Fibroblast of lung (primary cell): ENCODE data around the gene JARID2. TPM values are rescaled to one million over a fixed set of nuclear protein-coding genes. Genes with fewer than 3 reads are reported as not detected.

ENCODE experiments used
- DNase-seq, 2 donors: peaks; one replicate each; pipeline versions ENCODE4 v3.0.0 to v3.0.0-alpha.2; 2010; ENCODE audit warnings: low read depth in 2 of 2
- H2AFZ ChIP-seq: 2 replicates; pipeline ENCODE4 v1.5.1; 2012; ENCODE audit warnings: low read length, control low read depth, inconsistent platforms
- H3K27ac ChIP-seq: 2 replicates; pipeline ENCODE4 v1.5.1; 2011; ENCODE audit warnings: low read length, control low read depth; ENCODE audit not compliant: insufficient read depth
- H3K27me3 ChIP-seq: 2 replicates; pipeline ENCODE4 v1.5.1; 2011; ENCODE audit warnings: mild to moderate bottlenecking, low read length; ENCODE audit not compliant: control insufficient read depth, insufficient read depth
- H3K36me3 ChIP-seq: 2 replicates; pipeline ENCODE4 v1.5.1; 2011; ENCODE audit warnings: low read length; ENCODE audit not compliant: control insufficient read depth, insufficient read depth
- H3K4me1 ChIP-seq: 2 replicates; pipeline ENCODE4 v1.5.1; 2011; ENCODE audit warnings: low read length; ENCODE audit not compliant: control insufficient read depth, insufficient read depth; ENCODE audit errors: extremely low read depth
- H3K4me2 ChIP-seq: 2 replicates; pipeline ENCODE4 v1.5.1; 2011; ENCODE audit warnings: low read length, control low read depth; ENCODE audit not compliant: insufficient read depth; ENCODE audit errors: extremely low read depth
- H3K4me3 ChIP-seq, 4 experiments: fragments of 200-600 bp in 1 of 4; sonication (generic) in 1 of 4; replicated peaks in 1 of 4; 2 replicates each; pipeline ENCODE4 v1.5.1; 2011 to 2016; ENCODE audit warnings: low read length in 4 of 4, low read depth in 3 of 4, mild to moderate bottlenecking in 3 of 4, control low read depth in 2 of 4, inconsistent platforms in 1 of 4, mixed read lengths in 1 of 4; ENCODE audit not compliant: insufficient read depth in 1 of 4; ENCODE audit errors: control extremely low read depth in 1 of 4
- H3K79me2 ChIP-seq: 2 replicates; pipeline ENCODE4 v1.5.1; 2012; ENCODE audit warnings: mild to moderate bottlenecking, low read length, inconsistent platforms; ENCODE audit not compliant: control insufficient read depth, insufficient read depth
- H3K9ac ChIP-seq: 2 replicates; pipeline ENCODE4 v1.5.1; 2011; ENCODE audit warnings: mild to moderate bottlenecking, low read length, control low read depth; ENCODE audit not compliant: insufficient read depth
- H3K9me3 ChIP-seq: 2 replicates; pipeline ENCODE4 v1.5.1; 2012; ENCODE audit warnings: low read depth, low read length; ENCODE audit not compliant: control insufficient read depth, insufficient read depth
- H4K20me1 ChIP-seq: 2 replicates; pipeline ENCODE4 v1.5.1; 2011; ENCODE audit warnings: low read length; ENCODE audit not compliant: control insufficient read depth, insufficient read depth; ENCODE audit errors: extremely low read depth
- EZH2 ChIP-seq: IDR thresholded peaks from 2 replicates; pipeline ENCODE4 v1.5.1; 2012; ENCODE audit warnings: low read length, control low read depth, mild to moderate bottlenecking; ENCODE audit errors: missing control alignments
- polyA plus RNA-seq, 2 donors: library from polyadenylated mRNA; depleted of rRNA in 1 of 2; stranded (reverse) in 1 of 2; unstranded in 1 of 2; fragments of >200 nt; gene quantifications; 2 replicates each; pipeline ENCODE4 v1.2.1, GENCODE V29; 2011 to 2012; ENCODE audit warnings: missing spikeins in 1 of 2
- total RNA-seq: library from RNA; depleted of rRNA; stranded (reverse); fragments of >200 nt; gene quantifications from 2 replicates; pipeline ENCODE4 v1.2.1, GENCODE V29; 2014
- TF ChIP-seq, protein P1 (sequence below), 2 donors: IDR thresholded peaks in 1 of 2; conservative IDR thresholded peaks in 1 of 2; 1 replicate in 1 of 2; 2 replicates in 1 of 2; pipeline ENCODE4 v1.5.1; 2011 to 2012; ENCODE audit warnings: low read length in 2 of 2, control low read depth in 1 of 2, inconsistent platforms in 1 of 2, low read depth in 1 of 2, mild to moderate bottlenecking in 1 of 2

JARID2 gene
- total and polyA plus RNA-seq, 2 donors (not counting 1 experiment from before 2014, with no cell fraction given): 5.0 to 8.2 TPM

DNA sequence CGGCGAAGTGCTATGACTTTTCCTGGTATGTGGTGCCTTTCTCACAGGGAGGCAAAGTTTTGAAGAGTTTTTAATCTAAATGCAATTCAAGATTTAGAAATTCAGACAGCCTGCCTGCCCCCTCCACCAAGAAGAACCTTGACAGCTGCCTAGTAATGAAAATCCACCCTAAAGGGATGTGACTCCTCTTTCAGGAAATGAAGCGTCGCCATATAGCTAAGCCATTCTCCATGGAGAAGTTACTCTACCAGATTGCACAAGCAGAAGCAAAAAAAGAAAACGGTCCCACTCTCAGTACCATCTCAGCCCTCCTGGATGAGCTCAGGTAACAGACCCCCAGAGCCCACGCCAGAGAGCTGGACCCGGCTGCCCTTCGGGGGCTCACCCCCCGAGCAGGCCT lies 266.9 kb downstream of the JARID2 start:
- Histone ChIP-seq H3K27me3 (no peaks in the 10 kb centered on the region), H3K9ac (no peak overlapping the region), H2AFZ (no peak overlapping the region), H3K4me2 (no peak overlapping the region), H3K4me1 (no peaks in the 10 kb centered on the region), H3K27ac (no peak overlapping the region), H4K20me1 (no peaks in the 10 kb centered on the region), H3K9me3 (no peaks in the 10 kb centered on the region), H3K36me3 (peaks cover 12% of the 10 kb centered on the region), H3K4me3 (no peak overlapping the region), H3K79me2 (no peaks in the 10 kb centered on the region)
- TF ChIP-seq EZH2: no peak
- TF ChIP-seq, protein P1, sequence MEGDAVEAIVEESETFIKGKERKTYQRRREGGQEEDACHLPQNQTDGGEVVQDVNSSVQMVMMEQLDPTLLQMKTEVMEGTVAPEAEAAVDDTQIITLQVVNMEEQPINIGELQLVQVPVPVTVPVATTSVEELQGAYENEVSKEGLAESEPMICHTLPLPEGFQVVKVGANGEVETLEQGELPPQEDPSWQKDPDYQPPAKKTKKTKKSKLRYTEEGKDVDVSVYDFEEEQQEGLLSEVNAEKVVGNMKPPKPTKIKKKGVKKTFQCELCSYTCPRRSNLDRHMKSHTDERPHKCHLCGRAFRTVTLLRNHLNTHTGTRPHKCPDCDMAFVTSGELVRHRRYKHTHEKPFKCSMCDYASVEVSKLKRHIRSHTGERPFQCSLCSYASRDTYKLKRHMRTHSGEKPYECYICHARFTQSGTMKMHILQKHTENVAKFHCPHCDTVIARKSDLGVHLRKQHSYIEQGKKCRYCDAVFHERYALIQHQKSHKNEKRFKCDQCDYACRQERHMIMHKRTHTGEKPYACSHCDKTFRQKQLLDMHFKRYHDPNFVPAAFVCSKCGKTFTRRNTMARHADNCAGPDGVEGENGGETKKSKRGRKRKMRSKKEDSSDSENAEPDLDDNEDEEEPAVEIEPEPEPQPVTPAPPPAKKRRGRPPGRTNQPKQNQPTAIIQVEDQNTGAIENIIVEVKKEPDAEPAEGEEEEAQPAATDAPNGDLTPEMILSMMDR (conservative IDR thresholded peaks at IDR 0.05 in 1 of 2, IDR thresholded peaks at IDR 0.05 in 1 of 2; ENCODE audit: low read depth in 1 of 2, low read length in 2 of 2): no peak
- DNase-seq: no peak

DNA sequence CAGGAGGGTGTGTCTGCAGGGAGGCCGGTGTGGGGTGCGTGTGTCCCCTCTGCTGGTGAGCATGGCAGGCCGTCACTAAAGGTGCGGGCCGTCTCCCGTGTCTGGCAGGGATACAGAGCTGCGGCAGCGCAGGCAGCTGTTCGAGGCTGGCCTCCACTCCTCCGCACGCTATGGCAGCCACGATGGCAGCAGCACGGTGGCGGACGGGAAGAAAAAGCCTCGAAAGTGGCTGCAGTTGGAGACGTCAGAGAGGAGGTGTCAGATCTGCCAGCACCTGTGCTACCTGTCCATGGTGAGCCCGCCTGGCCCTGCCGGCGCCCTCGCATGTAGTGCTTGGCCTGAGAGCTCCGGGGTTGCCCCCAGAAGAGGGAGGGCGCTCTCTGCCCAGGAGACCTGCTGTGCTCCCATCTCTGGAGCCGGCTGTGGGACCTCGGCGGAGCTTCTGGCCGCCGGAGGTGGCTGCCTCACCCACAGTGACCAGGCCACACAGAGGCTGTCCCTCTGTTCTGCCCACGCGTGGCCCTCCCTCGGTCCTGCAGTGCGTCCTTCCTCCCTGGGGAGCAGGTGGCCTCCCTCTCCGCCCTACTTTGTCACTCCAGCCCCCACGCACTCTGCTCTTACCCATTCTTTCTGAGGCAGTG lies 267.4 kb downstream of the JARID2 start:
- Histone ChIP-seq H3K4me1 (no peaks in the 10 kb centered on the region), H3K27me3 (no peaks in the 10 kb centered on the region), H3K4me2 (no peak overlapping the region), H4K20me1 (no peaks in the 10 kb centered on the region), H3K79me2 (no peaks in the 10 kb centered on the region), H2AFZ (no peak overlapping the region), H3K4me3 (no peak overlapping the region), H3K27ac (no peak overlapping the region), H3K36me3 (peaks cover 14% of the 10 kb centered on the region), H3K9me3 (no peaks in the 10 kb centered on the region), H3K9ac (no peak overlapping the region)
- no peak for TF ChIP-seq EZH2
- TF ChIP-seq, protein P1 (conservative IDR thresholded peaks at IDR 0.05 in 1 of 2, IDR thresholded peaks at IDR 0.05 in 1 of 2; ENCODE audit: low read depth in 1 of 2, low read length in 2 of 2): no peak
- DNase-seq: no peak

DNA sequence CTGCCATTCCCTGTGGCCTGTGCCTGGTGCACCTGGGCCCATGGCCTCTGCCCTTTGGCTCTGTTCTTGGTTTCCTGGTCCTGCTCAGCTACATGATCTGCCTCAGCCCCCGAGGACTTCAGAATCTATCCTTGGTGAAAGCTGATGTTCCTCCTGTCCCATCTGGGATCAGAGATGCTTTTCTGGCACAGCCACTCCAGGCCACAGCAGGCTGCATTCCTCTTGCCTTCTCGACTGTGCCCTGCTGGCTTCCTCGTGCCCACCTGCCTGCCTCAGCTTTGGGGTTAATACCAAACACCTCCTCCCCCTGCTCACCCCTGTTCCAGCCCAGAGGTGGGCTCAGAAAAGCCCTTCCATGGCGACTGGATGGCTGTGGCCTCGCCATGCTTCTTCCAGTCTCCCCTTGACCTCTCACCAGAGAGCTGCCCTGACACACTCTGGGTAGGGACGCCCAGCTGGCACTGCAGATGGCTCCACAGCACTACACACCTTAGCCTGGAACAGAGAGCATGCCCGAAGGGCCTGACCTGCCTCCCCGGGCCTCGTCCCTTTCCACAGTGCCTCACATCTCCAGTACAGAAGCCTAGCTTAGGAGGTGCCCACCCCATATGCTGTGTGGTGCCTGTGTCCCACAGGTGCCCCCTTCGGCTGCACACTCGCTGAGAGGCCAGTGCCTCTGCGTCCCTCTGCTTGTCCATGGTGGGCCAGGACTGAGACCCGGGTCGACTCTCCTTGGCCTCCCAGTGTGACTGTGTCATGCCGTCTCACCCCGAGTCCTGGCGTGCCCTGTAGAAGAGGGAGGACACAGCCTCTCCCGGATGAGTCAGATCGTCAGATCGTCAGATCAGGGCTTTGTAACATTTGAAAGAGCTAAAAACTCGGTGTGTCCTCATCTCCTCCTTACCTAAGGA lies 268.2 kb downstream of the JARID2 start:
- Histone ChIP-seq H3K27me3 (no peaks in the 10 kb centered on the region), H3K4me2 (no peak overlapping the region), H3K9me3 (no peaks in the 10 kb centered on the region), H4K20me1 (no peaks in the 10 kb centered on the region), H3K79me2 (no peaks in the 10 kb centered on the region), H3K4me3 (no peak overlapping the region), H2AFZ (no peak overlapping the region), H3K27ac (no peak overlapping the region), H3K9ac (no peak overlapping the region), H3K4me1 (no peaks in the 10 kb centered on the region), H3K36me3 (peaks cover 14% of the 10 kb centered on the region)
- TF ChIP-seq, protein P1 (conservative IDR thresholded peaks at IDR 0.05 in 1 of 2, IDR thresholded peaks at IDR 0.05 in 1 of 2; ENCODE audit: low read depth in 1 of 2, low read length in 2 of 2): no peak
- TF ChIP-seq EZH2: no peak
- DNase-seq: no peak
